HepG2 (cell line): ENCODE measurements around the gene NUDT13. TPM values are rescaled to one million over a fixed set of nuclear protein-coding genes. Genes with fewer than 3 reads are reported as not detected.

Experiments used
- ZNF292 ChIP-seq: sonication (generic); formaldehyde crosslinking; IDR thresholded peaks from 2 replicates; pipeline ENCODE4 v1.8.1; 2022; ENCODE audit warnings: mild to moderate bottlenecking, low read depth, missing genetic modification reagents, borderline replicate concordance
- ZNF512B ChIP-seq: sonication (generic); formaldehyde crosslinking; IDR thresholded peaks from 2 replicates; pipeline ENCODE4 v1.5.1; 2020; ENCODE audit warnings: missing genetic modification reagents, mild to moderate bottlenecking, borderline replicate concordance
- ZNF740 ChIP-seq: sonication (generic); formaldehyde crosslinking; IDR thresholded peaks from 2 replicates; pipeline ENCODE4 v1.4.0; 2020; ENCODE audit warnings: missing genetic modification reagents
- polyA plus RNA-seq, 8 experiments: library from polyadenylated mRNA; depleted of rRNA in 3 of 8; stranded (reverse) in 7 of 8; unstranded in 1 of 8; fragments of >200 nt; fragmentation: Illumina TruSeq in 4 of 8; extraction: Trizol in 4 of 8; gene quantifications; 2 replicates each; pipeline versions ENCODE4 v1.2.1 to v1.2.3, GENCODE V29; 2011 to 2016; ENCODE audit warnings: low read depth in 4 of 8, missing spikeins in 1 of 8, mixed read lengths in 1 of 8; ENCODE audit not compliant: insufficient read depth in 1 of 8
- total RNA-seq, 5 experiments: library from RNA; depleted of rRNA; stranded (reverse); fragments of >200 nt; fragmentation: Illumina TruSeq; extraction: Trizol; gene quantifications; 2 replicates each; pipeline ENCODE4 v1.2.3, GENCODE V29; 2016; ENCODE audit warnings: low read depth in 1 of 5
- TF ChIP-seq, protein P1 (sequence below): sonication (generic); formaldehyde crosslinking; IDR thresholded peaks from 2 replicates; pipeline ENCODE4 v1.4.0; 2020; ENCODE audit warnings: missing genetic modification reagents

NUDT13 gene
- total and polyA plus RNA-seq, 2 of the 13 experiments (the other 11 are each of a cell fraction or from before 2014, with no cell fraction given) = 4.2 to 6.5 TPM

DNA sequence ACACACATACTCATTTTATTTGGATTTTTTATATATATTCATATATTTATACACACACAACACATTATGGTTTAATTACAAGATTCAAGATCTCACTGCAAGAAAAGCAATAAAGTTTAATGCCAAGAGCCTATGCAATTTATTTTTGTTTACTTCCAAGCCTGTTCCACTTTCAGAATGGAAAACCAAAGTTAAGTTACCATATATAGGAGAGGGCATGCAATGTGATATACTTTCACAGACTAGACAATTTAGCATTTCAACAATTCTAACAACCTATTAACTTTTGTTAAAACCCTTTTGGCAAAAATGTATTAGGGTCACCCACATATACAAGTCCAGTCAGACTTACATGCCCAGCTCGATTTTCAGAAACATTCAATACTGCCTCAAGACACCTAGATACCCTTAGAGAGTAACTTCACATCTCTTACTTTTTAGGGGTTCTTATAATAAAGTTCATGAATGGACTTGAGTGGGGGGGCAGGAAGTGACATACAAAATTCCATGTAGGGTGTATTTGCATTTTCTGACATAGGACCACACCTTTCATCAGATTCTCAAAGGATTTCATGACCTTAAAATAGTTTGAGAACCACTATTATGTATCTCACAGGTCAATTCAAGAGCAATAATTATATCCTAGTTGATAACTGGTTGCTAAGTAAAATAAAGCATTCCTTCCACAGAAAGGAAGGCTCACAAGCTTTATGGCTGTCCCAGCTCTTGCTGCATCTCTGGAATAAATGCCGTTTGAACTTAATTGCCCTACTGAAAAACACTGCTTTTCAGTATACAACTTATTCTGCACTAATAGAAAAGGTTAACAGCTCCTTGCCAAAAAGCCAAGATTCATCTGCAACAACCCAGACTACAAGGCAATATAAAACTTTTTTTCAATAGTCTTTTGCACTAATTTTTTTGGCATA is 16.1 kb upstream of the NUDT13 start (continued):
- TF ChIP-seq, protein P1, sequence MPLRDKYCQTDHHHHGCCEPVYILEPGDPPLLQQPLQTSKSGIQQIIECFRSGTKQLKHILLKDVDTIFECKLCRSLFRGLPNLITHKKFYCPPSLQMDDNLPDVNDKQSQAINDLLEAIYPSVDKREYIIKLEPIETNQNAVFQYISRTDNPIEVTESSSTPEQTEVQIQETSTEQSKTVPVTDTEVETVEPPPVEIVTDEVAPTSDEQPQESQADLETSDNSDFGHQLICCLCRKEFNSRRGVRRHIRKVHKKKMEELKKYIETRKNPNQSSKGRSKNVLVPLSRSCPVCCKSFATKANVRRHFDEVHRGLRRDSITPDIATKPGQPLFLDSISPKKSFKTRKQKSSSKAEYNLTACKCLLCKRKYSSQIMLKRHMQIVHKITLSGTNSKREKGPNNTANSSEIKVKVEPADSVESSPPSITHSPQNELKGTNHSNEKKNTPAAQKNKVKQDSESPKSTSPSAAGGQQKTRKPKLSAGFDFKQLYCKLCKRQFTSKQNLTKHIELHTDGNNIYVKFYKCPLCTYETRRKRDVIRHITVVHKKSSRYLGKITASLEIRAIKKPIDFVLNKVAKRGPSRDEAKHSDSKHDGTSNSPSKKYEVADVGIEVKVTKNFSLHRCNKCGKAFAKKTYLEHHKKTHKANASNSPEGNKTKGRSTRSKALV (CRISPR knock-in tag) = no peak
- no peak for TF ChIP-seq ZNF292 (CRISPR knock-in tag)
- TF ChIP-seq ZNF740 = peak; percentile 90
- no peak for TF ChIP-seq ZNF512B (CRISPR knock-in tag)
